ENCODE results near the gene NDUFS7. TPM values are rescaled to one million over a fixed set of nuclear protein-coding genes. Genes with fewer than 3 reads are reported as not detected.

Gene NDUFS7
- total RNA-seq, 1 experiment from 2014 or later: 43.2 TPM

- in situ Hi-C loops (cut with HindIII; ENCODE audit: low pct_unique_long_range_greater_than_20kb, low sequenced_read_pairs): no loop called here
Measured at GRCh38 chr19:1379126-1379905, 4.4 kb upstream of the NDUFS7 start.

GRCh38 chr19:1379961-1380489, 3.7 kb upstream of the NDUFS7 start:
- DNase-seq (ENCODE audit: low read depth): no peak
- in situ Hi-C loops (cut with HindIII; ENCODE audit: low pct_unique_long_range_greater_than_20kb, low sequenced_read_pairs): no loop called here

More at GRCh38 chr19:1379126-1379905, 4.4 kb upstream of the NDUFS7 start:
- no peak for DNase-seq (ENCODE audit: low read depth)

GRCh38 chr19:1382250-1382649, 1.5 kb upstream of the NDUFS7 start:
- in situ Hi-C loops (cut with HindIII; ENCODE audit: low pct_unique_long_range_greater_than_20kb, low sequenced_read_pairs): no loop called here
- no peak for DNase-seq (ENCODE audit: low read depth)

- in situ Hi-C loops (cut with HindIII; ENCODE audit: low pct_unique_long_range_greater_than_20kb, low sequenced_read_pairs): no loop called here
- DNase-seq (ENCODE audit: low read depth): no peak
Measured at GRCh38 chr19:1383017-1383311, 743 bp upstream of the NDUFS7 start.

- no peak for DNase-seq (ENCODE audit: low read depth)
- in situ Hi-C loops (cut with HindIII; ENCODE audit: low pct_unique_long_range_greater_than_20kb, low sequenced_read_pairs): no loop called here
Measured at GRCh38 chr19:1384085-1384462, 367 bp downstream of the NDUFS7 start.

- in situ Hi-C loops (cut with HindIII; ENCODE audit: low pct_unique_long_range_greater_than_20kb, low sequenced_read_pairs): no loop called here
- no peak for DNase-seq (ENCODE audit: low read depth)
Measured at GRCh38 chr19:1384478-1385110, 887 bp downstream of the NDUFS7 start.

GRCh38 chr19:1385816-1386215, 2.1 kb downstream of the NDUFS7 start:
- in situ Hi-C loops (cut with HindIII; ENCODE audit: low pct_unique_long_range_greater_than_20kb, low sequenced_read_pairs): no loop called here
- no peak for DNase-seq (ENCODE audit: low read depth)

GRCh38 chr19:1386945-1387683, 3.4 kb downstream of the NDUFS7 start:
- in situ Hi-C loops (cut with HindIII; ENCODE audit: low pct_unique_long_range_greater_than_20kb, low sequenced_read_pairs): no loop called here
- DNase-seq (ENCODE audit: low read depth): no peak

- no peak for DNase-seq (ENCODE audit: low read depth)
- in situ Hi-C loops (cut with HindIII; ENCODE audit: low pct_unique_long_range_greater_than_20kb, low sequenced_read_pairs): no loop called here
Measured at GRCh38 chr19:1387684-1388636, 4.3 kb downstream of the NDUFS7 start.

GRCh38 chr19:1388637-1389026, 4.9 kb downstream of the NDUFS7 start:
- in situ Hi-C loops (cut with HindIII; ENCODE audit: low pct_unique_long_range_greater_than_20kb, low sequenced_read_pairs): no loop called here

GRCh38 chr19:1389033-1389940, 5.6 kb downstream of the NDUFS7 start:
- no peak for DNase-seq (ENCODE audit: low read depth)
- in situ Hi-C loops (cut with HindIII; ENCODE audit: low pct_unique_long_range_greater_than_20kb, low sequenced_read_pairs): no loop called here

More at GRCh38 chr19:1388637-1389026, 4.9 kb downstream of the NDUFS7 start:
- no peak for DNase-seq (ENCODE audit: low read depth)

- in situ Hi-C loops (cut with HindIII; ENCODE audit: low pct_unique_long_range_greater_than_20kb, low sequenced_read_pairs): no loop called here
- no peak for DNase-seq (ENCODE audit: low read depth)
Measured at GRCh38 chr19:1390890-1391423, 7.2 kb downstream of the NDUFS7 start.

GRCh38 chr19:1392407-1392806, 8.7 kb downstream of the NDUFS7 start:
- in situ Hi-C loops (cut with HindIII; ENCODE audit: low pct_unique_long_range_greater_than_20kb, low sequenced_read_pairs): no loop called here
- DNase-seq (ENCODE audit: low read depth): no peak

GRCh38 chr19:1392939-1393530, 9.3 kb downstream of the NDUFS7 start:
- in situ Hi-C loops (cut with HindIII; ENCODE audit: low pct_unique_long_range_greater_than_20kb, low sequenced_read_pairs): no loop called here
- no peak for DNase-seq (ENCODE audit: low read depth)

GRCh38 chr19:1393841-1394240, 10.1 kb downstream of the NDUFS7 start:
- no peak for DNase-seq (ENCODE audit: low read depth)
- in situ Hi-C loops (cut with HindIII; ENCODE audit: low pct_unique_long_range_greater_than_20kb, low sequenced_read_pairs): no loop called here

GRCh38 chr19:1394252-1395193, 10.8 kb downstream of the NDUFS7 start:
- in situ Hi-C loops (cut with HindIII; ENCODE audit: low pct_unique_long_range_greater_than_20kb, low sequenced_read_pairs): no loop called here
- DNase-seq (ENCODE audit: low read depth): no peak
